HepG2 (cell line): Measurements from ENCODE around the gene ANKRD11.

Source experiments
- CBX5 ChIP-seq: sonication (generic); formaldehyde crosslinking; IDR thresholded peaks from 2 replicates; pipeline ENCODE4 v1.4.0; 2020; ENCODE audit warnings: missing genetic modification reagents, borderline replicate concordance
- EED ChIP-seq: sonication (generic); formaldehyde crosslinking; IDR thresholded peaks from 2 replicates; pipeline ENCODE4 v1.5.0; 2020; ENCODE audit warnings: mild to moderate bottlenecking, missing genetic modification reagents
- HMGXB4 ChIP-seq, 2 experiments: sonication (generic) in 1 of 2; formaldehyde crosslinking in 1 of 2; IDR thresholded peaks; 2 replicates each; pipeline versions ENCODE4 v1.4.0 to v1.6.1; 2018 to 2020; ENCODE audit warnings: missing genetic modification reagents in 2 of 2, borderline replicate concordance in 1 of 2, low read depth in 1 of 2, mild to moderate bottlenecking in 1 of 2, missing biosample characterization in 1 of 2
- POLR2A ChIP-seq, 2 experiments: IDR thresholded peaks; 2 replicates each; pipeline ENCODE4 v1.6.1; 2011; ENCODE audit warnings: low read depth in 2 of 2, low read length in 2 of 2, mild to moderate bottlenecking in 1 of 2, moderate library complexity in 1 of 2; ENCODE audit not compliant: insufficient read depth in 1 of 2
- ZNF382 ChIP-seq: sonication (generic); formaldehyde crosslinking; IDR thresholded peaks from 2 replicates; pipeline ENCODE4 v1.5.0; 2020; ENCODE audit warnings: missing genetic modification reagents, mild to moderate bottlenecking, borderline replicate concordance

DNA sequence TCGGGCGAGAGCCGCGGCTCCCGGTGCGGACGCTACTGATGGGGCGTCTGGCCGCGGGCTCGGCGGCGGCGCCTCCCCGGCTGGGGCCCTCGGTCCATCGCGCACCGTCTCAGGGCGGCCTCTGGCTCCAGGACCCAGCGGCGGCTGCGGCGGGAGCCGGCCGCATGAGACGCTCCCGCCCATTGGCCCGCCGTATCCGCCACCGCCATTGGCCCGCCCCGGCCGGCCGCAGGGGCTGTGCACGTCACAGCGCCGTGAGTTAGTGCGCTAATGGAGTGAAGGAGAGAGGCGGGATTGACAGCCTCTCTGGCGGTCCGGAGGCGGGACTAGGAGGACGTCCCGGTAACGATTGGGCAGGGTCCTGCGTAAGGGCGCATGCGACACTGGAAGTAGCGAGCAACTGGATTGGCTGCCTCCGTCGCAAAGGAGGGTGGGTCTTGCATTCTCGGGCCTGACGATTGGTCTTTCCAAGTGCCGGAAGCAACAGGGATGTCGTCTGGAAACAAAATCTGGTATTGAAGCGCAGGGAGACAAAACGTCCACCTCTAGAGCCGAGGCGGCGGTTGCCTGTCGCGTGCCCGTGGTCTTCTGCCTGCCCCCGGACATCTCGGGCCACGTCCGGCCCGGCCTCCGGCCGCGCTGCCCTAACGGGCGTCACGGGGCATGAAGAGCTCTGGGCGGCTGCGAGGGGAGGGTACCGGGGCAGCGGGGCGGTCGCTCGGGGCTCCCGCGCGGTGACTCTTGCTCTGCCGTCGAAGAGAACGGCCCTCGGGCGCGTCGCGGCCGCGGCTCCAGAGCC is at the start of gene ANKRD11:
- TF ChIP-seq HMGXB4 (CRISPR knock-in tag; IDR thresholded peaks at IDR 0.05; ENCODE audit: borderline replicate concordance in 1 of 2, low read depth in 1 of 2) (peak; percentile 77 to 86; a peak in 3 of 4 replicates), CBX5 (no peak), POLR2A (IDR thresholded peaks at IDR 0.05; ENCODE audit: insufficient read depth in 1 of 2, low read depth in 2 of 2, low read length in 2 of 2) (peak; percentile 91 to 93), ZNF382 (CRISPR knock-in tag) (no peak), EED (CRISPR knock-in tag) (no peak; the same call in 1 of the 2 replicates)
